ENCODE data around the gene SYNM. TPM values are rescaled to one million over a fixed set of nuclear protein-coding genes. Genes with fewer than 3 reads are reported as not detected.
"Not testable (repeated sequence)": the region's sequence is repeated elsewhere in the genome, so short reads cannot be mapped to it uniquely, and the experiment has no call there.

Gene SYNM
- polyA plus RNA-seq, 3 donors, result 2.0 to 2.2 (median 2.0) TPM

GRCh38 chr15:99102332-99103235 is 2.3 kb upstream of the SYNM start:
- peak; percentile 56 for DNase-seq

- no peak for DNase-seq
Observed at GRCh38 chr15:99103279-99103678, 1.6 kb upstream of the SYNM start.

- DNase-seq, result peak; percentile 57
Observed at GRCh38 chr15:99105514-99106341, 848 bp downstream of the SYNM start.

- no peak for DNase-seq
Observed at GRCh38 chr15:99106417-99107220, 1.7 kb downstream of the SYNM start.

- no peak for DNase-seq
Observed at GRCh38 chr15:99108993-99109392, 4.1 kb downstream of the SYNM start.

GRCh38 chr15:99109555-99110021 is 4.7 kb downstream of the SYNM start:
- DNase-seq, result no peak

- no peak for DNase-seq
Observed at GRCh38 chr15:99110093-99110492, 5.2 kb downstream of the SYNM start.

- no peak for DNase-seq
Observed at GRCh38 chr15:99110581-99111320, 5.9 kb downstream of the SYNM start.

- not testable (repeated sequence) for DNase-seq
Observed at GRCh38 chr15:99111641-99112040, 6.8 kb downstream of the SYNM start.

GRCh38 chr15:99113547-99114271 is 8.8 kb downstream of the SYNM start:
- no peak for DNase-seq

- DNase-seq, result no peak
Observed at GRCh38 chr15:99114511-99115299, 9.8 kb downstream of the SYNM start.

- DNase-seq, result no peak
Observed at GRCh38 chr15:99115300-99116215, 10.7 kb downstream of the SYNM start.

GRCh38 chr15:99117111-99117510 is 12.2 kb downstream of the SYNM start:
- DNase-seq, result no peak

- no peak for DNase-seq
Observed at GRCh38 chr15:99117563-99118257, 12.8 kb downstream of the SYNM start.

GRCh38 chr15:99118258-99118632 is 13.4 kb downstream of the SYNM start:
- DNase-seq, result no peak

GRCh38 chr15:99118801-99119546 is 14.1 kb downstream of the SYNM start:
- DNase-seq, result no peak

Data from renal pelvis (tissue), 4 donors.